KMS-11 (cell line): ENCODE measurements around the gene RUVBL2.

Source experiments
- H2AFZ ChIP-seq: fragments of 200-600 bp; sonication (generic); 2 replicates; pipeline ENCODE4 v1.6.1; 2016; ENCODE audit warnings: antibody characterized with exemption, mixed run types, low read depth
- H3K27ac ChIP-seq: fragments of 200-600 bp; sonication (generic); 2 replicates; pipeline ENCODE4 v1.6.1; 2016; ENCODE audit warnings: mild to moderate bottlenecking, mixed run types
- H3K27me3 ChIP-seq: fragments of 200-600 bp; sonication (generic); 2 replicates; pipeline ENCODE4 v1.6.1; 2017; ENCODE audit warnings: mild to moderate bottlenecking, low read depth, mixed run types, moderate library complexity; ENCODE audit not compliant: insufficient read depth
- H3K36me3 ChIP-seq: fragments of 200-600 bp; sonication (generic); 2 replicates; pipeline ENCODE4 v1.6.1; 2017; ENCODE audit warnings: mild to moderate bottlenecking, mixed run types; ENCODE audit not compliant: insufficient read depth
- H3K4me1 ChIP-seq: fragments of 200-600 bp; sonication (generic); 2 replicates; pipeline ENCODE4 v1.6.1; 2016; ENCODE audit warnings: mild to moderate bottlenecking, low read depth, mixed run types; ENCODE audit not compliant: poor library complexity, severe bottlenecking
- H3K4me2 ChIP-seq: fragments of 200-600 bp; sonication (generic); 2 replicates; pipeline ENCODE4 v1.7.0; 2016; ENCODE audit warnings: mild to moderate bottlenecking, mixed run types
- H3K4me3 ChIP-seq: fragments of 200-600 bp; sonication (generic); IDR thresholded peaks from 2 replicates; pipeline ENCODE4 v1.6.1; 2017; ENCODE audit warnings: low read depth, low read length, mixed read lengths; ENCODE audit not compliant: insufficient read depth
- H3K79me2 ChIP-seq: fragments of 200-600 bp; sonication (generic); 2 replicates; pipeline ENCODE4 v1.6.1; 2016; ENCODE audit warnings: low read depth, mixed run types; ENCODE audit not compliant: insufficient read depth
- H3K9ac ChIP-seq: fragments of 200-600 bp; sonication (generic); 2 replicates; pipeline ENCODE4 v1.6.1; 2016; ENCODE audit warnings: mild to moderate bottlenecking, mixed run types
- H4K20me1 ChIP-seq: fragments of 200-600 bp; sonication (generic); 2 replicates; pipeline ENCODE4 v1.6.1; 2016; ENCODE audit warnings: mild to moderate bottlenecking, mixed run types; ENCODE audit not compliant: insufficient read depth
- TF ChIP-seq, protein P1 (sequence below): fragments of 200-600 bp; sonication (generic); conservative IDR thresholded peaks from 2 replicates; pipeline ENCODE4 v1.6.1; 2017; ENCODE audit warnings: low read depth, mild to moderate bottlenecking, antibody characterized with exemption, low read length, moderate library complexity, mixed read lengths

The RUVBL2 gene

DNA sequence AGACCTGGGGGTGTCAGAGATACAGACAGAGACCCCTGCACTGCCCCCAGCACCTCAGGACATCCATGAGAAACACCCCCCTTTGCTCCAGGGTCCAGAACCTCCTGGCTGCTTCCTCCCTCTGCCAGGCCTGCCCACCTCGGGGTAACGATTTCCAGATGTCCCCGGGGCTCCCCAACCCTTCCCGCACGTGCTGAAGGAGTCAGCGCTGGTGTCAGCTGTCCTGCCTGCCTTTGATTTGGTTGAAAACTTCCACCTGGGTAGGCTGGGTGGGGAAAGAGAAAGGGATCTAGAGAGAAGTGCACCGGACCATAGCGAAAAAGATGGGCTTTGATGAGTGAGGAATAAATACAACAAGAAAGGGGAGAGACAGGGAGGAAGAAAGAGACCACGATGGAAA, 65.4 kb downstream of the RUVBL2 start:
- TF ChIP-seq, protein P1, sequence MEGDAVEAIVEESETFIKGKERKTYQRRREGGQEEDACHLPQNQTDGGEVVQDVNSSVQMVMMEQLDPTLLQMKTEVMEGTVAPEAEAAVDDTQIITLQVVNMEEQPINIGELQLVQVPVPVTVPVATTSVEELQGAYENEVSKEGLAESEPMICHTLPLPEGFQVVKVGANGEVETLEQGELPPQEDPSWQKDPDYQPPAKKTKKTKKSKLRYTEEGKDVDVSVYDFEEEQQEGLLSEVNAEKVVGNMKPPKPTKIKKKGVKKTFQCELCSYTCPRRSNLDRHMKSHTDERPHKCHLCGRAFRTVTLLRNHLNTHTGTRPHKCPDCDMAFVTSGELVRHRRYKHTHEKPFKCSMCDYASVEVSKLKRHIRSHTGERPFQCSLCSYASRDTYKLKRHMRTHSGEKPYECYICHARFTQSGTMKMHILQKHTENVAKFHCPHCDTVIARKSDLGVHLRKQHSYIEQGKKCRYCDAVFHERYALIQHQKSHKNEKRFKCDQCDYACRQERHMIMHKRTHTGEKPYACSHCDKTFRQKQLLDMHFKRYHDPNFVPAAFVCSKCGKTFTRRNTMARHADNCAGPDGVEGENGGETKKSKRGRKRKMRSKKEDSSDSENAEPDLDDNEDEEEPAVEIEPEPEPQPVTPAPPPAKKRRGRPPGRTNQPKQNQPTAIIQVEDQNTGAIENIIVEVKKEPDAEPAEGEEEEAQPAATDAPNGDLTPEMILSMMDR = no peak

GRCh38 chr19:49061000-49061399, 67.3 kb downstream of the RUVBL2 start:
- Histone ChIP-seq H3K27me3 (peaks cover 93% of the 10 kb centered on the region), H4K20me1 (no peaks in the 10 kb centered on the region), H3K27ac (no peak overlapping the region), H2AFZ (no peak overlapping the region), H3K4me3 (no peak overlapping the region), H3K36me3 (no peaks in the 10 kb centered on the region), H3K4me2 (no peak overlapping the region), H3K4me1 (peaks cover 8% of the 10 kb centered on the region), H3K79me2 (no peaks in the 10 kb centered on the region), H3K9ac (no peak overlapping the region)
- TF ChIP-seq, protein P1 = no peak

More for the DNA sequence above, 65.4 kb downstream of the RUVBL2 start:
- peaks cover 8% of the 10 kb centered on the region for H3K4me1 ChIP-seq
- no peak overlapping the region for H3K4me2 ChIP-seq
- no peak overlapping the region for H3K27ac ChIP-seq
- H3K9ac ChIP-seq = no peak overlapping the region
- no peaks in the 10 kb centered on the region for H3K79me2 ChIP-seq
- H2AFZ ChIP-seq = no peak overlapping the region
- no peaks in the 10 kb centered on the region for H3K36me3 ChIP-seq
- peaks cover 87% of the 10 kb centered on the region for H3K27me3 ChIP-seq
- H4K20me1 ChIP-seq = no peaks in the 10 kb centered on the region
- H3K4me3 ChIP-seq = no peak overlapping the region

- Histone ChIP-seq H3K4me3 (no peak overlapping the region), H3K9ac (no peak overlapping the region), H3K27ac (no peak overlapping the region), H3K27me3 (peaks cover 93% of the 10 kb centered on the region), H3K4me1 (peaks cover 5% of the 10 kb centered on the region), H4K20me1 (no peaks in the 10 kb centered on the region), H3K4me2 (no peak overlapping the region), H3K36me3 (no peaks in the 10 kb centered on the region), H2AFZ (no peak overlapping the region), H3K79me2 (no peaks in the 10 kb centered on the region)
- TF ChIP-seq, protein P1 = no peak
These were observed 67.8 kb downstream of the RUVBL2 start for GRCh38 chr19:49061445-49061844.

DNA sequence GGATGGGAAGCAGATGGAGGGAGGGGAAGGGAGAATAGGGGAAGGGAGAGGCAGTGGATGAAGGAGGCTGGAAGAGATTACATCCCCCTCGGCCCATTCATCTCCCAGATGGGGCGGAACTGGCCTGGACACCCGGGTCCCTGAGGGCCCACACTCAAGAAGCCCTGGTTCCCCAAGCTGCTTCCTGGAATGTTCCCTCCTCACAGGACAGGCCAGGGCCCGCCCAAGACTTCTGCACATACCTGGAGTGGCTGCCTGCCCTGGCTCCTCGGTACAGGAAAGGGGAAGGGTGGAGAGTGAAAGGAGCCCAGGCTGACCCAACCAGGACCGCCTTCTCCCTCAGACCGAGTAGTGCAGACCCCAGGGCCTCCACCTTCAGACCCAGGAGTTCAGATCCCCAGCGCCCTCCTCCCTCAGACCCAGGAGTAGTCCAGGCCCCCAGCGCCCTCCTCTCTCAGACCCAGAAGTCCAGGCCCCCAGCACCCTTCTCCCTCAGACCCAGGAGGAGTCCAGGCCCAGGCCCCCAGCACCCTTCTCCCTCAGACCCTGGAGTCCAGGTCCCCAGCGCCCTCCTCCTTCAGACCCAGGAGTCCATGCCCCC, 70.4 kb downstream of the RUVBL2 start:
- no peaks in the 10 kb centered on the region for H4K20me1 ChIP-seq
- no peak overlapping the region for H3K9ac ChIP-seq
- no peaks in the 10 kb centered on the region for H3K4me1 ChIP-seq
- H3K4me3 ChIP-seq = no peak overlapping the region
- H3K36me3 ChIP-seq = no peaks in the 10 kb centered on the region
- TF ChIP-seq, protein P1 = no peak
- no peaks in the 10 kb centered on the region for H3K79me2 ChIP-seq
- H2AFZ ChIP-seq = no peak overlapping the region
- peaks cover 92% of the 10 kb centered on the region for H3K27me3 ChIP-seq
- no peak overlapping the region for H3K27ac ChIP-seq
- no peak overlapping the region for H3K4me2 ChIP-seq
